ENCODE data around the gene B3GNT3.

The B3GNT3 gene

GRCh38 chr19:17794731-17795494 lies at the start of gene B3GNT3:
Gene B3GNT3 (plus strand): TSS chr19:17795138. CDS start chr19:17807808, 12,670 bp downstream.
- no peaks in the 10 kb centered on the region for H3K79me2 ChIP-seq (ENCODE audit: insufficient read depth, low read length)
- DNase-seq (no peak), ATAC-seq (ENCODE audit: insufficient read depth, low read depth) (no peak)
- no peak within 1 kb of the TSS for H3K9ac ChIP-seq (ENCODE audit: low read depth, low read length)
- 0 out of 2 replicates have a peak, but pooled peaks cover 3% of the 10 kb centered on the region for H3K4me1 ChIP-seq (ENCODE audit: insufficient read depth, low read length)
- TF ChIP-seq CTCF (IDR thresholded peaks at IDR 0.05; ENCODE audit: borderline replicate concordance, extremely low read depth, low read length, poor library complexity, severe bottlenecking) (no peak), EZH2 (IDR thresholded peaks at IDR 0.05; ENCODE audit: borderline replicate concordance, low read depth, low read length, severe bottlenecking) (no peak)
- H3K27me3 ChIP-seq (ENCODE audit: insufficient read depth, low read length, poor library complexity): no peaks in the 10 kb centered on the region
- H4K20me1 ChIP-seq (ENCODE audit: insufficient read depth, low read length): no peaks in the 10 kb centered on the region
- H3K9me3 ChIP-seq (ENCODE audit: insufficient read depth, low read length, severe bottlenecking): no peaks in the 10 kb centered on the region
- no peak within 1 kb of the TSS for H3K4me3 ChIP-seq (ENCODE audit: low read depth in 1 of 2, low read length in 2 of 2)
- no peak within 1 kb of the TSS for H2AFZ ChIP-seq (ENCODE audit: low read depth, low read length)
- H3K36me3 ChIP-seq (ENCODE audit: insufficient read depth, low read length): no peaks in the 10 kb centered on the region
- no peak within 1 kb of the TSS for H3K27ac ChIP-seq (ENCODE audit: low read length)
- no peak within 1 kb of the TSS for H3K4me2 ChIP-seq (ENCODE audit: insufficient read depth, low read length)

- DNase-seq: peak; percentile 96
- Histone ChIP-seq H3K27ac (ENCODE audit: low read length) (peak overlapping the region; percentile 87), H3K4me1 (ENCODE audit: insufficient read depth, low read length) (peaks cover 52% of the 10 kb centered on the region)
Measured at GRCh38 chr19:17747205-17748098, 47.5 kb upstream of the B3GNT3 start.

GRCh38 chr19:17748884-17749638 lies 45.9 kb upstream of the B3GNT3 start:
- peak overlapping the region; percentile 87 for H3K27ac ChIP-seq (ENCODE audit: low read length)
- H3K36me3 ChIP-seq (ENCODE audit: insufficient read depth, low read length): peaks cover 15% of the 10 kb centered on the region
- H3K4me1 ChIP-seq (ENCODE audit: insufficient read depth, low read length): peaks cover 60% of the 10 kb centered on the region
- peak overlapping the region in 1 of 2 experiments; percentile 95; a peak in 2 of 4 replicates for H3K4me3 ChIP-seq (ENCODE audit: low read depth in 1 of 2, low read length in 2 of 2)
- peaks cover 62% of the 10 kb centered on the region for H3K79me2 ChIP-seq (ENCODE audit: insufficient read depth, low read length)
- no peak for DNase-seq
- ATAC-seq (ENCODE audit: insufficient read depth, low read depth): no peak
- TF ChIP-seq CTCF (IDR thresholded peaks at IDR 0.05; ENCODE audit: borderline replicate concordance, extremely low read depth, low read length, poor library complexity, severe bottlenecking) (no peak), EZH2 (IDR thresholded peaks at IDR 0.05; ENCODE audit: borderline replicate concordance, low read depth, low read length, severe bottlenecking) (no peak)
- peak overlapping the region; percentile 67 for H3K9ac ChIP-seq (ENCODE audit: low read depth, low read length)
- H3K4me2 ChIP-seq (ENCODE audit: insufficient read depth, low read length): peak overlapping the region; percentile 71
- peaks cover 7% of the 10 kb centered on the region; the same call in 1 of the 2 replicates for H4K20me1 ChIP-seq (ENCODE audit: insufficient read depth, low read length)
- no peaks in the 10 kb centered on the region for H3K9me3 ChIP-seq (ENCODE audit: insufficient read depth, low read length, severe bottlenecking)
- H3K27me3 ChIP-seq (ENCODE audit: insufficient read depth, low read length, poor library complexity): no peaks in the 10 kb centered on the region
- H2AFZ ChIP-seq (ENCODE audit: low read depth, low read length): no peak overlapping the region

More at GRCh38 chr19:17747205-17748098, 47.5 kb upstream of the B3GNT3 start:
- H4K20me1 ChIP-seq (ENCODE audit: insufficient read depth, low read length): no peaks in the 10 kb centered on the region
- no peaks in the 10 kb centered on the region for H3K27me3 ChIP-seq (ENCODE audit: insufficient read depth, low read length, poor library complexity)
- peaks cover 4% of the 10 kb centered on the region; the same call in 1 of the 2 replicates for H3K36me3 ChIP-seq (ENCODE audit: insufficient read depth, low read length)
- H3K4me3 ChIP-seq (ENCODE audit: low read depth in 1 of 2, low read length in 2 of 2): peak overlapping the region; percentile 73 to 95; a peak in 3 of 4 replicates
- peaks cover 48% of the 10 kb centered on the region for H3K79me2 ChIP-seq (ENCODE audit: insufficient read depth, low read length)
- H3K9me3 ChIP-seq (ENCODE audit: insufficient read depth, low read length, severe bottlenecking): no peaks in the 10 kb centered on the region
- peak overlapping the region; percentile 85 for H2AFZ ChIP-seq (ENCODE audit: low read depth, low read length)
- peak overlapping the region; percentile 67 for H3K9ac ChIP-seq (ENCODE audit: low read depth, low read length)
- no peak for TF ChIP-seq CTCF (IDR thresholded peaks at IDR 0.05; ENCODE audit: borderline replicate concordance, extremely low read depth, low read length, poor library complexity, severe bottlenecking)
- TF ChIP-seq EZH2 (IDR thresholded peaks at IDR 0.05; ENCODE audit: borderline replicate concordance, low read depth, low read length, severe bottlenecking): no peak
- H3K4me2 ChIP-seq (ENCODE audit: insufficient read depth, low read length): peak overlapping the region; percentile 71
- peak; percentile 88 for ATAC-seq (ENCODE audit: insufficient read depth, low read depth)
